ENCODE results near the gene DZANK1. TPM values are rescaled to one million over a fixed set of nuclear protein-coding genes. Genes with fewer than 3 reads are reported as not detected.

DZANK1 gene
- total and polyA plus RNA-seq, 9 of the 15 experiments (the other 6 are each of a cell fraction or from before 2014, with no cell fraction given), result 0.04 to 0.18 (median 0.11) TPM; not detected in 2

- TF ChIP-seq PHB2 (IDR thresholded peaks at IDR 0.05; ENCODE audit: low read depth) (no peak), KLF13 (tag; IDR thresholded peaks at IDR 0.05; ENCODE audit: borderline replicate concordance, low read depth) (no peak), ZFP91 (CRISPR knock-in tag; IDR thresholded peaks at IDR 0.05) (no peak), ZBED1 (IDR thresholded peaks at IDR 0.05) (no peak), MXI1 (IDR thresholded peaks at IDR 0.05; ENCODE audit: low read depth, low read length) (no peak), HNRNPUL1 (IDR thresholded peaks at IDR 0.05; ENCODE audit: low read length) (no peak), TAF15 (IDR thresholded peaks at IDR 0.05; ENCODE audit: low read depth, low read length) (no peak), ETV1 (tag; conservative IDR thresholded peaks at IDR 0.05; ENCODE audit: low read depth) (peak; percentile 81), YY1 (IDR thresholded peaks at IDR 0.05; ENCODE audit: borderline replicate concordance in 1 of 3, control insufficient read depth in 1 of 3, extremely low read depth in 1 of 3, insufficient read depth in 3 of 3, insufficient read length in 1 of 3, insufficient replicate concordance in 2 of 3, low read depth in 1 of 3, low read length in 2 of 3) (peak; percentile 79 to 97 (median 93)), CBX5 (IDR thresholded peaks at IDR 0.05; ENCODE audit: borderline replicate concordance, low read depth) (no peak), NR4A1 (CRISPR knock-in tag; IDR thresholded peaks at IDR 0.05) (no peak), NR4A1 (tag; IDR thresholded peaks at IDR 0.05) (no peak), ZNF695 (CRISPR knock-in tag; IDR thresholded peaks at IDR 0.05) (no peak)
- TF ChIP-seq, protein P1, sequence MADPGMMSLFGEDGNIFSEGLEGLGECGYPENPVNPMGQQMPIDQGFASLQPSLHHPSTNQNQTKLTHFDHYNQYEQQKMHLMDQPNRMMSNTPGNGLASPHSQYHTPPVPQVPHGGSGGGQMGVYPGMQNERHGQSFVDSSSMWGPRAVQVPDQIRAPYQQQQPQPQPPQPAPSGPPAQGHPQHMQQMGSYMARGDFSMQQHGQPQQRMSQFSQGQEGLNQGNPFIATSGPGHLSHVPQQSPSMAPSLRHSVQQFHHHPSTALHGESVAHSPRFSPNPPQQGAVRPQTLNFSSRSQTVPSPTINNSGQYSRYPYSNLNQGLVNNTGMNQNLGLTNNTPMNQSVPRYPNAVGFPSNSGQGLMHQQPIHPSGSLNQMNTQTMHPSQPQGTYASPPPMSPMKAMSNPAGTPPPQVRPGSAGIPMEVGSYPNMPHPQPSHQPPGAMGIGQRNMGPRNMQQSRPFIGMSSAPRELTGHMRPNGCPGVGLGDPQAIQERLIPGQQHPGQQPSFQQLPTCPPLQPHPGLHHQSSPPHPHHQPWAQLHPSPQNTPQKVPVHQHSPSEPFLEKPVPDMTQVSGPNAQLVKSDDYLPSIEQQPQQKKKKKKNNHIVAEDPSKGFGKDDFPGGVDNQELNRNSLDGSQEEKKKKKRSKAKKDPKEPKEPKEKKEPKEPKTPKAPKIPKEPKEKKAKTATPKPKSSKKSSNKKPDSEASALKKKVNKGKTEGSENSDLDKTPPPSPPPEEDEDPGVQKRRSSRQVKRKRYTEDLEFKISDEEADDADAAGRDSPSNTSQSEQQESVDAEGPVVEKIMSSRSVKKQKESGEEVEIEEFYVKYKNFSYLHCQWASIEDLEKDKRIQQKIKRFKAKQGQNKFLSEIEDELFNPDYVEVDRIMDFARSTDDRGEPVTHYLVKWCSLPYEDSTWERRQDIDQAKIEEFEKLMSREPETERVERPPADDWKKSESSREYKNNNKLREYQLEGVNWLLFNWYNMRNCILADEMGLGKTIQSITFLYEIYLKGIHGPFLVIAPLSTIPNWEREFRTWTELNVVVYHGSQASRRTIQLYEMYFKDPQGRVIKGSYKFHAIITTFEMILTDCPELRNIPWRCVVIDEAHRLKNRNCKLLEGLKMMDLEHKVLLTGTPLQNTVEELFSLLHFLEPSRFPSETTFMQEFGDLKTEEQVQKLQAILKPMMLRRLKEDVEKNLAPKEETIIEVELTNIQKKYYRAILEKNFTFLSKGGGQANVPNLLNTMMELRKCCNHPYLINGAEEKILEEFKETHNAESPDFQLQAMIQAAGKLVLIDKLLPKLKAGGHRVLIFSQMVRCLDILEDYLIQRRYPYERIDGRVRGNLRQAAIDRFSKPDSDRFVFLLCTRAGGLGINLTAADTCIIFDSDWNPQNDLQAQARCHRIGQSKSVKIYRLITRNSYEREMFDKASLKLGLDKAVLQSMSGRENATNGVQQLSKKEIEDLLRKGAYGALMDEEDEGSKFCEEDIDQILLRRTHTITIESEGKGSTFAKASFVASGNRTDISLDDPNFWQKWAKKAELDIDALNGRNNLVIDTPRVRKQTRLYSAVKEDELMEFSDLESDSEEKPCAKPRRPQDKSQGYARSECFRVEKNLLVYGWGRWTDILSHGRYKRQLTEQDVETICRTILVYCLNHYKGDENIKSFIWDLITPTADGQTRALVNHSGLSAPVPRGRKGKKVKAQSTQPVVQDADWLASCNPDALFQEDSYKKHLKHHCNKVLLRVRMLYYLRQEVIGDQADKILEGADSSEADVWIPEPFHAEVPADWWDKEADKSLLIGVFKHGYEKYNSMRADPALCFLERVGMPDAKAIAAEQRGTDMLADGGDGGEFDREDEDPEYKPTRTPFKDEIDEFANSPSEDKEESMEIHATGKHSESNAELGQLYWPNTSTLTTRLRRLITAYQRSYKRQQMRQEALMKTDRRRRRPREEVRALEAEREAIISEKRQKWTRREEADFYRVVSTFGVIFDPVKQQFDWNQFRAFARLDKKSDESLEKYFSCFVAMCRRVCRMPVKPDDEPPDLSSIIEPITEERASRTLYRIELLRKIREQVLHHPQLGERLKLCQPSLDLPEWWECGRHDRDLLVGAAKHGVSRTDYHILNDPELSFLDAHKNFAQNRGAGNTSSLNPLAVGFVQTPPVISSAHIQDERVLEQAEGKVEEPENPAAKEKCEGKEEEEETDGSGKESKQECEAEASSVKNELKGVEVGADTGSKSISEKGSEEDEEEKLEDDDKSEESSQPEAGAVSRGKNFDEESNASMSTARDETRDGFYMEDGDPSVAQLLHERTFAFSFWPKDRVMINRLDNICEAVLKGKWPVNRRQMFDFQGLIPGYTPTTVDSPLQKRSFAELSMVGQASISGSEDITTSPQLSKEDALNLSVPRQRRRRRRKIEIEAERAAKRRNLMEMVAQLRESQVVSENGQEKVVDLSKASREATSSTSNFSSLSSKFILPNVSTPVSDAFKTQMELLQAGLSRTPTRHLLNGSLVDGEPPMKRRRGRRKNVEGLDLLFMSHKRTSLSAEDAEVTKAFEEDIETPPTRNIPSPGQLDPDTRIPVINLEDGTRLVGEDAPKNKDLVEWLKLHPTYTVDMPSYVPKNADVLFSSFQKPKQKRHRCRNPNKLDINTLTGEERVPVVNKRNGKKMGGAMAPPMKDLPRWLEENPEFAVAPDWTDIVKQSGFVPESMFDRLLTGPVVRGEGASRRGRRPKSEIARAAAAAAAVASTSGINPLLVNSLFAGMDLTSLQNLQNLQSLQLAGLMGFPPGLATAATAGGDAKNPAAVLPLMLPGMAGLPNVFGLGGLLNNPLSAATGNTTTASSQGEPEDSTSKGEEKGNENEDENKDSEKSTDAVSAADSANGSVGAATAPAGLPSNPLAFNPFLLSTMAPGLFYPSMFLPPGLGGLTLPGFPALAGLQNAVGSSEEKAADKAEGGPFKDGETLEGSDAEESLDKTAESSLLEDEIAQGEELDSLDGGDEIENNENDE (IDR thresholded peaks at IDR 0.05; ENCODE audit: low read depth, low read length), result no peak
These were observed 40.7 kb upstream of the DZANK1 start, which contains the start of gene SEC23B (continued) for GRCh38 chr20:18507218-18508191.
